Myocyte (in vitro differentiated cells): ENCODE measurements around the gene FXYD6. TPM values are rescaled to one million over a fixed set of nuclear protein-coding genes. Genes with fewer than 3 reads are reported as not detected.
"Not testable (repeated sequence)": the region's sequence is repeated elsewhere in the genome, so short reads cannot be mapped to it uniquely, and the experiment has no call there.

Experiments used
- DNase-seq: peaks from one replicate; pipeline ENCODE4 v3.0.0-alpha.2; 2012; ENCODE audit warnings: low read depth
- polyA plus RNA-seq: library from polyadenylated mRNA; unstranded; fragments of >200 nt; gene quantifications from one replicate; pipeline ENCODE4 v1.2.1, GENCODE V29; 2012; ENCODE audit warnings: missing spikeins
- total RNA-seq: library from RNA; depleted of rRNA; stranded (reverse); fragments of >200 nt; gene quantifications from 2 replicates; pipeline ENCODE4 v1.2.3, GENCODE V29; 2014

The FXYD6 gene
- total RNA-seq, result 1.7 and 3.1 TPM in 2 replicates
- 3.5 TPM for polyA plus RNA-seq

GRCh38 chr11:117876341-117877119 is at the start of gene FXYD6:
Gene FXYD6 (minus strand): TSS chr11:117876658. CDS start chr11:117842776, 33,882 bp downstream.
- DNase-seq, result peak; percentile 69

- DNase-seq, result not testable (repeated sequence)
Observed at GRCh38 chr11:117926166-117926565, 49.7 kb upstream of the FXYD6 start.

GRCh38 chr11:117925198-117925925 is 48.9 kb upstream of the FXYD6 start:
- no peak for DNase-seq

- DNase-seq, result no peak
Observed at GRCh38 chr11:117924631-117925170, 48.2 kb upstream of the FXYD6 start.

- DNase-seq, result no peak
Observed at GRCh38 chr11:117923773-117924172, 47.3 kb upstream of the FXYD6 start.

GRCh38 chr11:117923275-117923674 is 46.8 kb upstream of the FXYD6 start:
- DNase-seq, result no peak

GRCh38 chr11:117921893-117922292 is 45.4 kb upstream of the FXYD6 start:
- no peak for DNase-seq

- DNase-seq, result no peak
Observed at GRCh38 chr11:117921456-117921855, 45.0 kb upstream of the FXYD6 start.

GRCh38 chr11:117919781-117920221 is 43.3 kb upstream of the FXYD6 start:
- no peak for DNase-seq

GRCh38 chr11:117919341-117919740 is 42.9 kb upstream of the FXYD6 start:
- DNase-seq, result no peak

GRCh38 chr11:117918366-117919255 is 42.2 kb upstream of the FXYD6 start:
- no peak for DNase-seq

GRCh38 chr11:117917591-117918151 is 41.2 kb upstream of the FXYD6 start:
- DNase-seq, result no peak

GRCh38 chr11:117916956-117917355 is 40.5 kb upstream of the FXYD6 start:
- DNase-seq, result no peak

- no peak for DNase-seq
Observed at GRCh38 chr11:117915672-117916235, 39.3 kb upstream of the FXYD6 start.

GRCh38 chr11:117914991-117915618 is 38.6 kb upstream of the FXYD6 start:
- no peak for DNase-seq

- no peak for DNase-seq
Observed at GRCh38 chr11:117914398-117914761, 37.9 kb upstream of the FXYD6 start.

GRCh38 chr11:117913736-117914397 is 37.4 kb upstream of the FXYD6 start:
- DNase-seq, result no peak

- DNase-seq, result no peak
Observed at GRCh38 chr11:117912497-117912896, 36.0 kb upstream of the FXYD6 start.

- DNase-seq, result no peak
Observed at GRCh38 chr11:117911694-117912093, 35.2 kb upstream of the FXYD6 start.
